HG02759 (cell line): ENCODE data around the gene KIAA0408.
"Not testable (repeated sequence)": the region's sequence is repeated elsewhere in the genome, so short reads cannot be mapped to it uniquely, and the experiment has no call there.

Source experiments
- ATAC-seq: cut with Tn5 transposase; IDR thresholded peaks from one replicate; pipeline ENCODE4 v1.9.1; 2021; ENCODE audit warnings: mild to moderate bottlenecking, moderate library complexity; ENCODE audit not compliant: unreplicated experiment

The KIAA0408 gene

DNA sequence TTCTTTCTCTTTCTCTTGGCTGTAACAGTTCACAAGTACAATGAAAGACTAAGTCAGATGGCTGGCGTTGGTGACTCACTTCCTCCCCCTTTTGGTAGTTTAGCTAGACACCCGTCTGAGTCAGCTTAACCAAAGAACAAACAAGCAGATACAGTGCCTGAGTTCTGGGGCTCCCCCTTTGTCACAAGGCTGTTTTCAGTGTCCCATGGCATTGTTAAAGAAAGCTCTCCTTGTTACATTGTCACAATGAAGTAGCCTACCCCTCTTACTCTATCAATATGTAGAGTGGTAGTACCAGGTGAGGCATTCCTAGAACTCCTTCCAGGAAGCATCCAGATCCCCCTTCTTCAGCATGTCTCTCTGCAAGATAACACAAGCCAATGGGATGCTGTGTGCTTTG, 38.6 kb downstream of the KIAA0408 start:
- peak; percentile 100 for ATAC-seq

DNA sequence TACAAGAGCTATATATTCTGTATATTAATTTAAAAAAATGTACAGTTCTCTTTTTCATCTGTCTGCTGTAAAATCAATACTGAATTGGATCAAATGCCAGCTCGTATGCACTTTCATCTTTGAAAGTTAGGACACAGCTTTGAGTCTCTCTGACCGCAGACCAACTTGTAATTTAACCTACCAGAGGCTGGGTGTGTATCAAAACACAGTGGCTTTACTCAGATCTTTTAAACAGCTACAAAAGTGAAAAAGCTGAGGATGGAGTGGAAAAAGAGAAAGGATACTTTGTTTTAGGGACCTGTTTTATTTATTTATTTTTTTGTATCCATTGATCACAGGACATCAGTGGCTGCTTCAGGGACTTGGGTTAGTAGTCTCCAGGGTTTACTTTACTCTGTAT, 44.1 kb downstream of the KIAA0408 start:
- ATAC-seq: no peak

GRCh38 chr6:127413123-127413522, 46.1 kb downstream of the KIAA0408 start:
- not testable (repeated sequence) for ATAC-seq

DNA sequence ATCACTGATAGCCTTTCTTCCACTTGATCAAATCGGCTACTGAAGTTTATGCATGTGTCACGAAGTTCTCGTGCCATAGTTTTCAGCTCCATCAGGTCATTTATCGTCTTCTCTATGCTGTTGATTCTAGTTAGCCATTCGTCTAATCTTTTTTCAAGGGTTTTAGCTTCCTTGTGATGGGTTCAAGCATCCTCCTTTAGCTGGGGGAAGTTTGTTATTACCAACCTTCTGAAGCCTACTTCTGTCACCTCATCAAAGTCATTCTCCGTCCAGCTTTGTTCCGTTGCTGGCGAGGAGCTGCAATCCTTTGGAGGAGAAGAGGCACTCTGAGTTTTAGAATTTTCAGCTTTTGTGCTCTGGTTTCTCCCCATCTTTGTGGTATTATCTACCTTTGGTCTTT, 47.2 kb downstream of the KIAA0408 start:
- ATAC-seq: not testable (repeated sequence)
